Loucy (cell line): ENCODE measurements around the gene BNIP3.

Source experiments
- H2AFZ ChIP-seq: fragments of 200-600 bp; sonication (generic); 2 replicates; pipeline ENCODE4 v1.6.0; 2016; ENCODE audit warnings: antibody characterized with exemption, mild to moderate bottlenecking, low read length, moderate library complexity
- H3F3A ChIP-seq: fragments of 200-600 bp; 2 replicates; pipeline ENCODE4 v1.6.0; 2016; ENCODE audit warnings: antibody characterized with exemption, low read depth, mild to moderate bottlenecking
- H3K27me3 ChIP-seq: fragments of 200-600 bp; sonication (generic); 2 replicates; pipeline ENCODE4 v1.6.1; 2014; ENCODE audit warnings: low read length, mild to moderate bottlenecking; ENCODE audit not compliant: insufficient read depth, poor library complexity, severe bottlenecking
- H3K36me3 ChIP-seq: fragments of 200-600 bp; sonication (generic); 2 replicates; pipeline ENCODE4 v1.6.1; 2016; ENCODE audit warnings: low read length; ENCODE audit not compliant: insufficient read depth
- H3K4me1 ChIP-seq: fragments of 200-600 bp; sonication (generic); 2 replicates; pipeline ENCODE4 v1.5.1; 2014; ENCODE audit warnings: low read length, mild to moderate bottlenecking; ENCODE audit not compliant: insufficient read depth, poor library complexity, severe bottlenecking
- H3K4me2 ChIP-seq: fragments of 200-600 bp; sonication (generic); 2 replicates; pipeline ENCODE4 v1.6.0; 2014; ENCODE audit warnings: antibody characterized with exemption, low read length, low read depth, mild to moderate bottlenecking; ENCODE audit not compliant: poor library complexity, severe bottlenecking
- H3K4me3 ChIP-seq: fragments of 200-600 bp; sonication (generic); 2 replicates; pipeline ENCODE4 v1.5.1; 2014; ENCODE audit warnings: low read length, mild to moderate bottlenecking, mixed read lengths; ENCODE audit not compliant: poor library complexity, severe bottlenecking
- H3K79me2 ChIP-seq: fragments of 200-600 bp; sonication (generic); 2 replicates; pipeline ENCODE4 v1.6.1; 2014; ENCODE audit warnings: low read length; ENCODE audit not compliant: insufficient read depth
- H3K9ac ChIP-seq: fragments of 200-600 bp; sonication (generic); 2 replicates; pipeline ENCODE4 v1.6.0; 2014; ENCODE audit warnings: mild to moderate bottlenecking, low read depth, low read length, moderate library complexity; ENCODE audit not compliant: poor library complexity, severe bottlenecking
- H3K9me2 ChIP-seq: fragments of 200-600 bp; sonication (generic); replicated peaks from 2 replicates; pipeline ENCODE4 v1.6.1; 2016; ENCODE audit warnings: low read depth, low read length, mixed read lengths
- H3K9me3 ChIP-seq: fragments of 200-600 bp; sonication (generic); 2 replicates; pipeline ENCODE4 v1.6.1; 2014; ENCODE audit warnings: mild to moderate bottlenecking, antibody characterized with exemption, low read length, low read depth; ENCODE audit not compliant: insufficient read depth
- H4K20me1 ChIP-seq: fragments of 200-600 bp; sonication (generic); 2 replicates; pipeline ENCODE4 v1.6.0; 2014; ENCODE audit warnings: antibody characterized with exemption, low read length, mild to moderate bottlenecking; ENCODE audit not compliant: insufficient read depth, poor library complexity, severe bottlenecking
- CTCF ChIP-seq: fragments of 200-600 bp; sonication (generic); conservative IDR thresholded peaks from 2 replicates; pipeline ENCODE4 v1.5.1; 2014; ENCODE audit warnings: mild to moderate bottlenecking, antibody characterized with exemption, low read length
- EZH2phosphoT487 ChIP-seq: fragments of 200-600 bp; IDR thresholded peaks from 2 replicates; pipeline ENCODE4 v1.6.1; 2018; ENCODE audit warnings: antibody characterized with exemption, mild to moderate bottlenecking, moderate library complexity, borderline replicate concordance

BNIP3 gene

GRCh38 chr10:131933696-131934086 is 48.0 kb downstream of the BNIP3 start:
- Histone ChIP-seq H3K27me3 (no peaks in the 10 kb centered on the region), H3K9me2 (no peaks in the 10 kb centered on the region), H3K9me3 (no peaks in the 10 kb centered on the region), H2AFZ (no peak overlapping the region), H3K4me2 (no peak overlapping the region), H4K20me1 (peaks cover 95% of the 10 kb centered on the region), H3K36me3 (peaks cover 53% of the 10 kb centered on the region), H3K79me2 (peaks cover 97% of the 10 kb centered on the region), H3K9ac (no peak overlapping the region), H3K4me3 (no peak overlapping the region), H3K4me1 (peaks cover 27% of the 10 kb centered on the region), H3F3A (no peaks in the 10 kb centered on the region)
- TF ChIP-seq EZH2phosphoT487 (no peak), CTCF (no peak)

- Histone ChIP-seq H3K9ac (no peak overlapping the region), H4K20me1 (peaks cover 95% of the 10 kb centered on the region), H3K4me3 (no peak overlapping the region), H3K36me3 (peaks cover 48% of the 10 kb centered on the region), H3K9me3 (no peaks in the 10 kb centered on the region), H2AFZ (no peak overlapping the region), H3K9me2 (no peaks in the 10 kb centered on the region), H3K27me3 (no peaks in the 10 kb centered on the region), H3K4me1 (peaks cover 32% of the 10 kb centered on the region), H3F3A (no peaks in the 10 kb centered on the region), H3K79me2 (peaks cover 97% of the 10 kb centered on the region), H3K4me2 (no peak overlapping the region)
- TF ChIP-seq CTCF (no peak), EZH2phosphoT487 (no peak)
Measured at GRCh38 chr10:131933016-131933695, 48.6 kb downstream of the BNIP3 start.

GRCh38 chr10:131931981-131932380 is 49.7 kb downstream of the BNIP3 start:
- peaks cover 95% of the 10 kb centered on the region for H4K20me1 ChIP-seq
- no peak overlapping the region for H2AFZ ChIP-seq
- TF ChIP-seq EZH2phosphoT487 (no peak), CTCF (no peak)
- no peak overlapping the region for H3K4me2 ChIP-seq
- no peaks in the 10 kb centered on the region for H3K9me2 ChIP-seq
- peaks cover 36% of the 10 kb centered on the region for H3K36me3 ChIP-seq
- no peaks in the 10 kb centered on the region for H3K9me3 ChIP-seq
- H3K27me3 ChIP-seq = no peaks in the 10 kb centered on the region
- peaks cover 98% of the 10 kb centered on the region for H3K79me2 ChIP-seq
- H3K9ac ChIP-seq = no peak overlapping the region
- H3F3A ChIP-seq = no peaks in the 10 kb centered on the region
- no peak overlapping the region for H3K4me3 ChIP-seq
- peaks cover 43% of the 10 kb centered on the region for H3K4me1 ChIP-seq
